Measurements from ENCODE around the gene OVCA2.

- no peak for TF ChIP-seq CTCF (IDR thresholded peaks at IDR 0.05 in 8 of 11, conservative IDR thresholded peaks at IDR 0.05 in 3 of 11)
- no peak for TF ChIP-seq POLR2A (IDR thresholded peaks at IDR 0.05)
Measured at GRCh38 chr17:2063261-2064146, 21.7 kb downstream of the OVCA2 start.

All from spleen (tissue), 7 donors.